ENCODE measurements around the gene GFAP.

DNA sequence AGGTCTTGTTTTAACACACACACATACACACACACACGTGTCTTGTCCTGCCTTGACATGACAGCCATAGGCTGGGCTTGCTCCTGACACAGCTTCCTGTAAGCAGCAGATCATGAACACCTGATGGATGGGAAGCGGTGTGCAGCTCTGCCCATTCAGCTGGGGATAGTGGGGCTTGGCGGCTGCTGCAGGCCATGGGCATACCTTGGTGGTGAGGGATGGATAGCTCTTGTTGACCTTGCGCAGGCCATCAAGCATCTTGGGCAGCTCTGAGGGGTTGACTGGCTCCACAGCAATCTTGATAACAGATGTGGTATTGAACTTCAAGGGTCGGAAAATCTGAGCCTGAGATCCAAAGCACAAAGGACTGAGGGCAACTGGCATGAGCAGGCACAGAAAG lies 55.6 kb downstream of the GFAP start:
- TF ChIP-seq, protein P1, sequence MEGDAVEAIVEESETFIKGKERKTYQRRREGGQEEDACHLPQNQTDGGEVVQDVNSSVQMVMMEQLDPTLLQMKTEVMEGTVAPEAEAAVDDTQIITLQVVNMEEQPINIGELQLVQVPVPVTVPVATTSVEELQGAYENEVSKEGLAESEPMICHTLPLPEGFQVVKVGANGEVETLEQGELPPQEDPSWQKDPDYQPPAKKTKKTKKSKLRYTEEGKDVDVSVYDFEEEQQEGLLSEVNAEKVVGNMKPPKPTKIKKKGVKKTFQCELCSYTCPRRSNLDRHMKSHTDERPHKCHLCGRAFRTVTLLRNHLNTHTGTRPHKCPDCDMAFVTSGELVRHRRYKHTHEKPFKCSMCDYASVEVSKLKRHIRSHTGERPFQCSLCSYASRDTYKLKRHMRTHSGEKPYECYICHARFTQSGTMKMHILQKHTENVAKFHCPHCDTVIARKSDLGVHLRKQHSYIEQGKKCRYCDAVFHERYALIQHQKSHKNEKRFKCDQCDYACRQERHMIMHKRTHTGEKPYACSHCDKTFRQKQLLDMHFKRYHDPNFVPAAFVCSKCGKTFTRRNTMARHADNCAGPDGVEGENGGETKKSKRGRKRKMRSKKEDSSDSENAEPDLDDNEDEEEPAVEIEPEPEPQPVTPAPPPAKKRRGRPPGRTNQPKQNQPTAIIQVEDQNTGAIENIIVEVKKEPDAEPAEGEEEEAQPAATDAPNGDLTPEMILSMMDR (IDR thresholded peaks at IDR 0.05; ENCODE audit: low read length) = no peak
- no peak for TF ChIP-seq EZH2 (IDR thresholded peaks at IDR 0.05; ENCODE audit: borderline replicate concordance, low read length)
